HL-60 (cell line): ENCODE measurements around the gene NIPA2.

ENCODE experiments used
- POLR2AphosphoS5 ChIP-seq: IDR thresholded peaks from 2 replicates; pipeline ENCODE4 v1.6.1; 2012; ENCODE audit warnings: low read depth
- TF ChIP-seq, protein P1 (sequence below): IDR thresholded peaks from one replicate; pipeline ENCODE4 v1.5.1; 2011; ENCODE audit warnings: low read length, control low read depth, inconsistent platforms; ENCODE audit not compliant: insufficient read depth

- TF ChIP-seq, protein P1, sequence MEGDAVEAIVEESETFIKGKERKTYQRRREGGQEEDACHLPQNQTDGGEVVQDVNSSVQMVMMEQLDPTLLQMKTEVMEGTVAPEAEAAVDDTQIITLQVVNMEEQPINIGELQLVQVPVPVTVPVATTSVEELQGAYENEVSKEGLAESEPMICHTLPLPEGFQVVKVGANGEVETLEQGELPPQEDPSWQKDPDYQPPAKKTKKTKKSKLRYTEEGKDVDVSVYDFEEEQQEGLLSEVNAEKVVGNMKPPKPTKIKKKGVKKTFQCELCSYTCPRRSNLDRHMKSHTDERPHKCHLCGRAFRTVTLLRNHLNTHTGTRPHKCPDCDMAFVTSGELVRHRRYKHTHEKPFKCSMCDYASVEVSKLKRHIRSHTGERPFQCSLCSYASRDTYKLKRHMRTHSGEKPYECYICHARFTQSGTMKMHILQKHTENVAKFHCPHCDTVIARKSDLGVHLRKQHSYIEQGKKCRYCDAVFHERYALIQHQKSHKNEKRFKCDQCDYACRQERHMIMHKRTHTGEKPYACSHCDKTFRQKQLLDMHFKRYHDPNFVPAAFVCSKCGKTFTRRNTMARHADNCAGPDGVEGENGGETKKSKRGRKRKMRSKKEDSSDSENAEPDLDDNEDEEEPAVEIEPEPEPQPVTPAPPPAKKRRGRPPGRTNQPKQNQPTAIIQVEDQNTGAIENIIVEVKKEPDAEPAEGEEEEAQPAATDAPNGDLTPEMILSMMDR = no peak
- TF ChIP-seq POLR2AphosphoS5 = no peak
Measured at GRCh38 chr15:22871481-22872086, 33.1 kb downstream of the NIPA2 start.
